ENCODE results near the gene RAB8A. TPM values are rescaled to one million over a fixed set of nuclear protein-coding genes. Genes with fewer than 3 reads are reported as not detected.

The RAB8A gene
- 227 and 247 TPM in 2 replicates for total RNA-seq

DNA sequence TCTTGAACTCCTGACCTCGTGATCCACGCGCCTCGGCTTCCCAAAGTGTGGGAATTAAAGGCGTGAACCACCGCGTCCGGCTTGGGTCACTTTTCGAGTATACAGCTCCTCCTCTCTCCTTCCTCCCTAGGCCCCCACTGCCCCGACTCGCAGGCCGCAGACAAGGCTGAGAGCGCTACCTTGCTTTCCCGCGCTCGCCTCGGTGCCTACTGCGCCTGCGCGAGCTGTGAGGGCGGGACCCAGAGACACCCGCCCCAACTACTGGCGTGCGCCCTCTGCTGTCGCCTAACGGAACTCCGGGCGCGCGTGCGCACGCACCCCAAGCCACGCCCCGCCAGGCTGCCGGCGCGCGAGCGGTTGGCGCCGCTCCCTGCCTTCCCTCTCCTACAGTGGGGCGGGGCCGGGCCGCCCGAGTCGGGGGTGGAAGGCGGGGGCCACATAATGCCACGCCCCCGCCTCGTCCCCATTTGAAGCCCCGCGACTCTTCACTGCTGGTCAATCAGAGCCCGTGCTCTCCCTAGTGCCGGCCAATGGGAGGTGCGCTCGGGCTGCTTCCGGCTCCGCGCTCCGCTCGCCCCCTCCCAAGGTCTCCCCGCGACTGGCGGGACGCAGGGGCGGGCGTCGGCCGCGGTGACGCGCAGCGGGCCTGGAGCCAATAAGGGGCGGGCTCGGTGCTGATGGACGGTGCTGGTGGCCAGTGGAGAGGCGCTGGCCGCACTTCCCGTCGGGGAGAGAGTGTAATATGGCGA is at the start of gene RAB8A:
Gene RAB8A (plus strand): TSS at position 730 of the 749 bp plus-strand sequence. CDS start 13 bp downstream, at position 743.
- Mint-ChIP-seq H3K9me3 (no peaks in the 10 kb centered on the region), H3K4me1 (peaks cover 26% of the 10 kb centered on the region), H3K4me3 (peak within 1 kb of the TSS; percentile 95), H3K27ac (peak within 1 kb of the TSS; percentile 95), H3K36me3 (ENCODE audit: low read depth) (peaks cover 21% of the 10 kb centered on the region), H3K27me3 (no peaks in the 10 kb centered on the region)
- DNase-seq: peak; percentile 100
- intact Hi-C loops (cut with micrococcal nuclease): loop anchor here (1.0 to 2.0 kb wide), 5 partner anchors 8 to 986 kb away; partner anchors contain the start of gene FAM32A

- Mint-ChIP-seq H3K9me3 (no peaks in the 10 kb centered on the region), H3K4me1 (peaks cover 23% of the 10 kb centered on the region), H3K36me3 (ENCODE audit: low read depth) (no peaks in the 10 kb centered on the region), H3K27me3 (no peaks in the 10 kb centered on the region), H3K4me3 (no peak overlapping the region), H3K27ac (no peak overlapping the region)
- peak; percentile 74 for DNase-seq
- intact Hi-C loops (cut with micrococcal nuclease): no loop called here
These were observed 49.7 kb upstream of the RAB8A start for GRCh38 chr19:16061943-16062342.

DNA sequence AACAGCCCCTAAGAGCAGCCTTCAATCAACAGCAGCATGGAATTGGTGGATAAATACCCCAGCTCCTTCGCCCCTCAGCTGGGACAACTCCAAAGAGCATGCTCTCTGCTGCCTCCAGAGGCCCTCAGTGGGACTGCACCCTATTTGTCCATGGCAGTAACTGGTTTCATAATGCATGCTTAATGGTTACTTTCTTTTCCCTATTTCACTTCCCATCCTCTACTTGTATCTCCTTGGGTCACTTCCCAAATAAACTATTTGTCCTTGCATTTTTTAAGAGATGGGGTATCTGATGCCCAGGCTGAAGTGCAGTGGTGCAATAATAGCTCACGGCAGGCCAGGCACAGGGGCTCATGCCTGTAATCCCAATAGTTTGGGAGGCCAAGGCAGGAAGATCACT is 48.9 kb upstream of the RAB8A start:
- DNase-seq: peak; percentile 92
- H3K27ac Mint-ChIP-seq: peak overlapping the region; percentile 20
- peak overlapping the region; percentile 21 for H3K4me3 Mint-ChIP-seq
- intact Hi-C loops (cut with micrococcal nuclease): no loop called here
- no peaks in the 10 kb centered on the region for H3K9me3 Mint-ChIP-seq
- no peaks in the 10 kb centered on the region for H3K27me3 Mint-ChIP-seq
- H3K4me1 Mint-ChIP-seq: peaks cover 23% of the 10 kb centered on the region
- no peaks in the 10 kb centered on the region for H3K36me3 Mint-ChIP-seq (ENCODE audit: low read depth)

DNA sequence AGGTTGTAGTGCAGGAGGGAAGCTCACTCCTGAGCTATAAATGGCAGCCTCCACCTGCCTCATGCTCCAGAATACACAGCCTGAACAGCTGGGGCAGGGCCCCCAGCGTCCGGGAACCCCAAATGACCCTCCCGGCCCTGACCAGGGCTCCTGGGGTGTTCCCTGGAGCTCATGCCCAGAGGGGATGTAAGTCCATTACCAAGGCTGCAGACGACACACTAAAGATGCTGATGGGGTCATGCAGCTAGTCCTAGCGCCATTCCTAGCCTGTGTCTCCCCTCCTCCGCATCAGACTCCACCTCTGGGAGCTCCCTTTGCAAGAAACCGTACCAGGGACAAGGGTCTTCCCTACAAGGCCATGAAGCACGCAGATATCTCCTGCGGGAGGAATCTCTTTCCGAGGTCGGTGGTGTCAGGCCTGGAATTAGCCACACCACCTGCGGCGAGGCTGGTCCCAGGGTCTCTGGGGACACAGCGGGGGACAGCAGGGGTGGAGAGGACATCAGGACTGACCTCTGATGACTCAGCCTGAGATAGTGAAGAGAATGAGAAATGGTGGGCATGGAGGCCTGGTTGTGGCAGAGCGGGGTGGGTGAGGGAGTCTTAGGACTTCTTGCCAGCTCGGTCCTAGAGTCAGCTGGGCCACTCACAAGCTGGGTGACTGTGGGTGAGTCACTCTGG is 47.3 kb upstream of the RAB8A start:
- no peak overlapping the region for H3K27ac Mint-ChIP-seq
- no peaks in the 10 kb centered on the region for H3K9me3 Mint-ChIP-seq
- no peaks in the 10 kb centered on the region for H3K36me3 Mint-ChIP-seq (ENCODE audit: low read depth)
- DNase-seq: no peak
- H3K27me3 Mint-ChIP-seq: no peaks in the 10 kb centered on the region
- intact Hi-C loops (cut with micrococcal nuclease): no loop called here
- peaks cover 23% of the 10 kb centered on the region for H3K4me1 Mint-ChIP-seq
- H3K4me3 Mint-ChIP-seq: no peak overlapping the region

DNA sequence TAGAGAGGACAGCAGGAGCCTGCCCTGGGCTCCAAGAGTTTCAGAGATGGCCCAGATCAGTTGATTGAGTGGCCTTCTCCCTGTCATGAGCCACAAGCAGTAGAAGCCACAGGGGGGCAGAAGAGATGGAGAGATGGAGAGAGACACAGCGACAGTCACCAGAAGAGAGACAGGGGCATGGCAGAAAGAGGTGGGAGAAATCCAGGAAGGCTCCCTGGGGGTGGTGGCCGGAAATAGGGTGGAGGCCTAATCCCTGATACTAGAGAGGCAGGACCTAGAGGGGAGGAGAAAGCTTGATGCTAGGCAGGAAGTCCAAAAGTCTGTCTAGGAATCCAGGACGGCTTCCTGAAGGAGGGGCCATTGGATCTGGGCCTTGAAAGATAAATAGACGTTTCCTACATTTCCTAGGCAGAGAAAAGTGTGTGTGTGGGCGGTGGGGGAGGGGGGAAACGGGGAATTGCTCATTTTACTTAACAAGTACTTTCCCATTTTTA is 45.0 kb upstream of the RAB8A start:
- H3K27ac Mint-ChIP-seq: peak overlapping the region; percentile 76
- peak; percentile 83 for DNase-seq
- no peaks in the 10 kb centered on the region for H3K27me3 Mint-ChIP-seq
- H3K9me3 Mint-ChIP-seq: no peaks in the 10 kb centered on the region
- intact Hi-C loops (cut with micrococcal nuclease): loop anchor here (1.0 kb wide), 1 partner anchor 116 kb away; no protein-coding TSS in a partner anchor
- no peaks in the 10 kb centered on the region for H3K36me3 Mint-ChIP-seq (ENCODE audit: low read depth)
- H3K4me3 Mint-ChIP-seq: no peak overlapping the region
- peaks cover 26% of the 10 kb centered on the region for H3K4me1 Mint-ChIP-seq

DNA sequence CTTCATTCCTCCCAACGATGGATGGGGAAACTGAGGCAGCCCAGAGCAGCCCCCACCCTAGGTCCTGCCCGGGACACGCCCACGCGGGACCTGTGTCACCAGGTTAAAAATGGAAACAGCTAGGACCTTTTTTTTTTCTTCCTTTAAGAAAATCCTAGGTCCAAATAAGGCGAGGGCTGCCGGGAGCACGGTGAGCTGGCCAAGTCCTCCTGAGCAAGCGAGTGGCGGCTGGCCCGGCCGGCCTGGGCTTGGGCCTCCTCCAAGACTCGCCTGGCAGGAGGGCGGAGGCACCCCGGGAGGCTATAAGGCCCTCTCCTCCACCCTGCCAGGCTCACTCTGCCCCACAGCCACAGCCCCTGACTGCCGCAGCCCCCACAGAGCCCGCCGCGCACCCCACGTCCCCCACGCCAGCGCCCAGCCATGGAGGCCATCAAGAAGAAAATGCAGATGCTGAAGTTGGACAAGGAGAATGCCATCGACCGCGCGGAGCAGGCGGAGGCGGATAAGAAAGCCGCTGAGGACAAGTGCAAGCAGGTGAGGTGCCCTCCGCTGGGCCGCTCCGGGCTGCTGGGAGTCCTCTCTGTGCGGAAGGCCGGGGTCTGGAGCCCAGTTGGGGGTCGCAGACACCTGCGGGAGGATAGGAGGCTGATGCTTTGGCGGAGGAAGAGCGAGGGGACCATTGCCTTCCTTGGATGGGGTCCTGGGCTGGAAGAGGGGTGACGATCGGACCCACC is 44.3 kb upstream of the RAB8A start:
- Mint-ChIP-seq H3K27ac (no peak overlapping the region), H3K9me3 (no peaks in the 10 kb centered on the region), H3K27me3 (no peaks in the 10 kb centered on the region), H3K36me3 (ENCODE audit: low read depth) (no peaks in the 10 kb centered on the region), H3K4me3 (no peak overlapping the region), H3K4me1 (peaks cover 25% of the 10 kb centered on the region)
- intact Hi-C loops (cut with micrococcal nuclease): no loop called here
- no peak for DNase-seq

- intact Hi-C loops (cut with micrococcal nuclease): no loop called here
- no peaks in the 10 kb centered on the region for H3K27me3 Mint-ChIP-seq
- H3K4me3 Mint-ChIP-seq: no peak overlapping the region
- no peak for DNase-seq
- no peak overlapping the region for H3K27ac Mint-ChIP-seq
- peaks cover 25% of the 10 kb centered on the region for H3K4me1 Mint-ChIP-seq
- H3K9me3 Mint-ChIP-seq: no peaks in the 10 kb centered on the region
- H3K36me3 Mint-ChIP-seq (ENCODE audit: low read depth): no peaks in the 10 kb centered on the region
These were observed 42.9 kb upstream of the RAB8A start for GRCh38 chr19:16068696-16069259.

GRCh38 chr19:16069813-16070365 is 41.8 kb upstream of the RAB8A start:
- Mint-ChIP-seq H3K36me3 (ENCODE audit: low read depth) (no peaks in the 10 kb centered on the region), H3K9me3 (no peaks in the 10 kb centered on the region), H3K4me3 (no peak overlapping the region), H3K27me3 (no peaks in the 10 kb centered on the region), H3K27ac (no peak overlapping the region), H3K4me1 (peaks cover 33% of the 10 kb centered on the region)
- DNase-seq: no peak
- intact Hi-C loops (cut with micrococcal nuclease): loop anchor here (1.0 to 10.0 kb wide), 3 partner anchors 9 to 255 kb away; partner anchors contain the start of gene KLF2

- Mint-ChIP-seq H3K27ac (no peak overlapping the region), H3K4me3 (no peak overlapping the region), H3K36me3 (ENCODE audit: low read depth) (no peaks in the 10 kb centered on the region), H3K4me1 (peaks cover 39% of the 10 kb centered on the region), H3K9me3 (no peaks in the 10 kb centered on the region), H3K27me3 (no peaks in the 10 kb centered on the region)
- intact Hi-C loops (cut with micrococcal nuclease): loop anchor here (1.0 to 10.0 kb wide), 3 partner anchors 9 to 254 kb away; partner anchors contain the start of gene KLF2
- peak; percentile 92 for DNase-seq
These were observed 41.2 kb upstream of the RAB8A start for GRCh38 chr19:16070366-16070990.

- peak overlapping the region; percentile 21 for H3K27ac Mint-ChIP-seq
- H3K27me3 Mint-ChIP-seq: no peaks in the 10 kb centered on the region
- no peaks in the 10 kb centered on the region for H3K9me3 Mint-ChIP-seq
- H3K4me3 Mint-ChIP-seq: no peak overlapping the region
- intact Hi-C loops (cut with micrococcal nuclease): loop anchor here (10.0 kb wide), 2 partner anchors 236 to 254 kb away; partner anchors contain the start of gene KLF2
- H3K36me3 Mint-ChIP-seq (ENCODE audit: low read depth): no peaks in the 10 kb centered on the region
- DNase-seq: no peak
- peaks cover 41% of the 10 kb centered on the region for H3K4me1 Mint-ChIP-seq
These were observed 40.5 kb upstream of the RAB8A start for GRCh38 chr19:16071072-16071691.

- H3K4me3 Mint-ChIP-seq: peak overlapping the region; percentile 30
- H3K9me3 Mint-ChIP-seq: no peaks in the 10 kb centered on the region
- peaks cover 43% of the 10 kb centered on the region for H3K4me1 Mint-ChIP-seq
- peak overlapping the region; percentile 88 for H3K27ac Mint-ChIP-seq
- no peaks in the 10 kb centered on the region for H3K27me3 Mint-ChIP-seq
- peaks cover 12% of the 10 kb centered on the region for H3K36me3 Mint-ChIP-seq (ENCODE audit: low read depth)
- intact Hi-C loops (cut with micrococcal nuclease): loop anchor here (10.0 kb wide), 2 partner anchors 239 to 251 kb away; partner anchors contain the start of gene KLF2
- no peak for DNase-seq
These were observed 38.2 kb upstream of the RAB8A start for GRCh38 chr19:16073481-16073880.

- Mint-ChIP-seq H3K27me3 (no peaks in the 10 kb centered on the region), H3K9me3 (no peaks in the 10 kb centered on the region), H3K36me3 (ENCODE audit: low read depth) (peaks cover 15% of the 10 kb centered on the region), H3K4me1 (peaks cover 47% of the 10 kb centered on the region), H3K27ac (peak overlapping the region; percentile 88), H3K4me3 (peak overlapping the region; percentile 30)
- DNase-seq: peak; percentile 74
- intact Hi-C loops (cut with micrococcal nuclease): loop anchor here (10.0 kb wide), 2 partner anchors 239 to 251 kb away; partner anchors contain the start of gene KLF2
These were observed 37.7 kb upstream of the RAB8A start for GRCh38 chr19:16073988-16074387.
